NCI-H146 treated with DMSO at 0.1 percent for 48 hours (cell line): ENCODE measurements around the gene CUTA.

Experiments used
- DNase-seq: peaks from one replicate; lab custom pipeline; 2025; ENCODE audit not compliant: unreplicated experiment; lab: John Stamatoyannopoulos, UW

The CUTA gene

DNA sequence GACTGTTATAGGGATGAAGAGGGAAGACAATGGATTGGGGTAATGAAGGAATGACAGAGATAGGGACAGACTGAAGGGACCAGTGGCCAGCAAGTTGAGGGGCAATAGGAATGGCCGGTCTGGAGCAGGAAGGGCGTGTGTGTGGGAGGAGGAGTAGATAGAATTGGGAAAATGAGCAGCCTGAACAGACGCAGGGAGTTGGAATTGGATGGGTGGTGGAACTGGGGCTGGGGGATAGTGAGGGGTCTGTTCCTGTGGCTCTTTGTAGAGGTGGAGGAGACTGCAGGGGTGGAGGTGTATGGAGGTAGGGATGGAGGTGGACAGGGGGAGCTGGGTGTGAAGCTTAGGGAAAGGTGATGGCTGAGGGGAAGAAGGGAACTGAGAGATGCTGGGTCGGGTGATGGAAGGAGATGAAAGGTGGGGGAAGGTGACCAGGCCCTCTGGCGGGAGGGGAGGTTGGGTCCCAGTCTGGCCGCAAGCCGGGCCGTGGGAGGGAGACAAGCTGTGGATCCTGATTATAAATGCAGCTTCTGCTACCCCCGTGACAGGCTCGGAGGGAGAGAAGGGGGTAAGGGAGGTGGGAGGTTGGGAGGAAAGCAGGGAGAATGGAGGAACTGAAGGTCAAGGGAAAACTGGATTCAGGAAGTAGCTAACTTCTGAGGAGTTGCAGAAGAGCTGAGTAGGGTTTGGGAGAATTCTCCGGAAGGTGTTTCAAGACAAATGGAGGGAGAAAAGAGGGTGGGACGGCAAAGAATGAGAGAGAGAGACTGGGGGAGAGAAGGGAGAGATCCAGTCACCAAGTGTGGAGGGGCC is 7.2 kb upstream of the CUTA start:
- no peak for DNase-seq

- DNase-seq = no peak
These were observed 5.9 kb upstream of the CUTA start for GRCh38 chr6:33423777-33424176.

GRCh38 chr6:33421344-33421643 is 3.4 kb upstream of the CUTA start:
- DNase-seq = no peak

DNA sequence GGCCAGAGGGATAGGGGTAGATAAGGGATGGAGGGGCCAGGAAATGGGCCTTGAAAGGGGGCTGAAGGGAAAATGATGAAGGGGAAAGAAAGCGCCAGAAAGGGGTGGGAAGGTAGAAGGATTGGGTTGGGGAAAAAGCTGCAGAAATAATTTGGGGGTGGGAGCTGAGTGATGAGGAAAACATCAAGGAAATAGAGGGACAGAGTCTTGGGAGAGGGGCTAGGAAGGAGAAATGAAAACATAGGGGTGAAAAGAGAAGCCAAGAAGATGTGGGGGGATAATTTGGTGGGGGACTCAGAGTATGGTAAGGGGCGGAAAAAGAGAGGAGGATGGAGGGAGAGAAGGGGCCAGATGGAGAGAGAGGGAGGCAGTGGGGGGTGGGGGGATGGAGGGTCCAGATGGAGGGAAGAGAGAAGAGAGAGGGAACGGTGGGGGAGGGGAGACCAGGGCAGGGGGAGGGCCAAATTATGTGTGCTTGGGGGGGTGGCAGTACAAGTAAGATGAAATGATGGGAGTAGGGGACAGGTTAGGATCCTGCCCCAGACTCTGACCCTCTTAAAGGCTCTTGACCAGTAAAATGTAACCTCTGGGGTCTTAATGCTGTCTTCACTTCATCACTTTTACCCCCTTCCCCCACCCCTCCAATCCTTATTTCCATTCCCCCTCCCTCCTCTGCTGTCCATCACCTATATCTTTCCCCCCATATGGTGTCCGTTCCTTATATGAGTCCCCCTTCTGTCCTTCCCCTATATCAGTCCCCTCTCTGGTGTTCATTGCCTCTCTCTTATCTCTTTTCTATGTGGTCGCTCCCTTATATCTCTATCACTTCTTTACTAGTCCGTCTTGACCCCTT is 2.8 kb upstream of the CUTA start:
- no peak for DNase-seq

DNA sequence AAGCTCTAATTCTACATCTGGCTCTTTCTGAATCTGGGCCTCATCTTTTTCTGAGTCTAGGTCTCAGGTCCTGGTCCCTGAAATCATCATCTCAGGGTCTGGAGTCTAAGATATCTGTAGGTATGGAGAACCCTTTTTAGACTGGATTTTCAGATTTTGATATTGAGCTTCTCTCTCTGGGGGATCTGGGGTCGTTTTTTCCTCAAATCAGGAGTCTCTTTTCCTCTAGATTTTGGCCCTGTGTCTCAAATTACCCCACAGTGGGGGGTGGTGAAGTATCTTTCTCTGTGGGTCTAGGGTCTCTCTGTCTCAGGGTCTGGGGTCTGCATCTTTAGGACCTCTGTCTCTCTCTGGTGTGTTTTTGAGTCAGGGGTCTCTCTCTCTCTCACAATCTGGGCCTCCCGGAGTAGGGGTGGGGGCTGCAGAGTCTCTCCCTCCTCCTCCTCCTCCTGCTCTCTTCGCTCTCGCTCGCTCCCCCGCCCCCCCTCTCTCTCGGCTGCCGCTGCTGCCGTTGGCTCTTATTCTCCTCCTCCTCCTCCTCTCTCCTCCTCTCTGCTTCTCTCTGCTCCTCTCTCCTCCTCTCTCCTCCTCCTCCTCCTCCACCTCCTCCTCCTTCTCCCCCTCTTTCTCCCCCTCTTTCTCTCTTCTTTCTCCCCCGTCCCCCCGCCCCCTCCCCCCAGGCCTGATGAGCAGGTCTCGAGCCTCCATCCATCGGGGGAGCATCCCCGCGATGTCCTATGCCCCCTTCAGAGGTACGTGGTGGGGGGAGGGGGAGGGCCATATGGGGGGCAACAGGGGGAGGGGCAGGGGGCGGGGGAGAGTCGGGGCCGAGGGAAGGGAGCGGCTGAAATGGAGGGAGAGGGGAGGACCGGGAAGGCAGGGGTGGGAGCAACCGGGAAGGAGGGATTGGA is 1.9 kb upstream of the CUTA start, which contains the start of gene SYNGAP1:
Gene SYNGAP1, plus strand, starts transcription at position 486 of the 911 bp plus-strand sequence. Its CDS starts 200 bp downstream, at position 686.
- DNase-seq = no peak

DNA sequence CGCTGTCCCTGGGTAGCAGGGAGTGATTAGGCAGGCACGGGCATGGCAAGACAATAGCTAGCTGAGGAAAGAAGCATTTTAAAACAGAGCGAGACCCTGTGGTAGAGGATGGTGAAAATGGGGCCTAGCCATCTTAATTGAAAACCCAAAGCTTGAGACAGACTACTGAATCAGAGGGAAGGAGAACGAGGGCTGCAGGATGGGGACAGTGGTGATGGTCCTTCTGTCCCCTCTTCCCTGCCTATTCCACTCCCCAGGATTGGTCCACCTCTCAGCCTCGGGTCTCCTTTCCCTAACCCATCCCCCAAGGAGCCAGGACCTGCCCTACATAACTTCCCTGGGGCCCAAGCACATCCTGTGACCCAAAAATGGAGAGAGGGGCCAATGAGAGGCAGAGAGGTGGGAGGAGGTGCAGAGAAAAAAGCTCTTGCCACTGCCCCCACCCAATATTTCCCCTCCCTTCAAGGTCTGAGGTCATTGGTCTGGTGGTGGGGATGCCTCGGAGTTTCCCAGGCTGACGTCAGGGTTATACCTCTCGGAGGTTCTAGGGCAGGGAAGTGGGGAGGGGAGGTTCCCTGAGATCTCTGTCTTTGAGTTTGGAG is 884 bp upstream of the CUTA start:
- no peak for DNase-seq

DNA sequence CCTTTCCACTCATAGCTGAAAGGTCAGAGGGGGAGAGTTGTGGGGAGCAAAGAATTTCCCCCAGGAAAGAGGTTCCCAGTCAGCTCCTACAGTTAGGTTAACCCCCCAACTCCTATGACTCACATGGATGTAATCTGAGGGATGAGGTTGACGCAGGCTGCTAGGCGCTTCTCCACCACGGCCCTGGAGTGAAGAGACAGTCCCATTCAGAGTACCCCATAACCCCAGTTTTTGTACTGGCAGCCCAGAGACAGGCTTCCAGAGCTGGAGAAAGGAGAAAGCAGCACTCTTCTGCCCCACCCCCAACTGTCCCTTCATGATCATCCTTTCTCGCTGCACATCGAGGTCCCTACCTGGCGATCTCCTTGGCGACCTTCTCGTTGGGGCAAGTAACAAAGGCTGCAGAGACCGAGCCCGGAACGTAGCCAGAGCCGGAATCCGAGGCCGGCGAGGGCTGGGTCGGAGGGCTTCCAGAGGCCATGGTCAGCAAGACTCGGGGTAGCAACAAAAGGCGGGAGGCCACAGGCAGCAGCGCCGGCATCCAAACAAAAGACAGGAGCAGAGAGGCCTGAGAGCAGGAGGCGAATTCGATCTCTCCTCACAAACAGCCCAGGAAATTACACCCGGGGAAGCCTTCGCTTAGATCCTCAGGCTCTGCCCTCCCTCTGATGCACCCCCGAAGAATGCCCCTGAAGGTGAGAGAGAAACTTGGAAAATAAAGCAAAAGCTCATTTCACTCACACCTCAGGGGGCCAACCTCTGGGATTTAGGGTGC is 592 bp downstream of the CUTA start:
- no peak for DNase-seq

DNA sequence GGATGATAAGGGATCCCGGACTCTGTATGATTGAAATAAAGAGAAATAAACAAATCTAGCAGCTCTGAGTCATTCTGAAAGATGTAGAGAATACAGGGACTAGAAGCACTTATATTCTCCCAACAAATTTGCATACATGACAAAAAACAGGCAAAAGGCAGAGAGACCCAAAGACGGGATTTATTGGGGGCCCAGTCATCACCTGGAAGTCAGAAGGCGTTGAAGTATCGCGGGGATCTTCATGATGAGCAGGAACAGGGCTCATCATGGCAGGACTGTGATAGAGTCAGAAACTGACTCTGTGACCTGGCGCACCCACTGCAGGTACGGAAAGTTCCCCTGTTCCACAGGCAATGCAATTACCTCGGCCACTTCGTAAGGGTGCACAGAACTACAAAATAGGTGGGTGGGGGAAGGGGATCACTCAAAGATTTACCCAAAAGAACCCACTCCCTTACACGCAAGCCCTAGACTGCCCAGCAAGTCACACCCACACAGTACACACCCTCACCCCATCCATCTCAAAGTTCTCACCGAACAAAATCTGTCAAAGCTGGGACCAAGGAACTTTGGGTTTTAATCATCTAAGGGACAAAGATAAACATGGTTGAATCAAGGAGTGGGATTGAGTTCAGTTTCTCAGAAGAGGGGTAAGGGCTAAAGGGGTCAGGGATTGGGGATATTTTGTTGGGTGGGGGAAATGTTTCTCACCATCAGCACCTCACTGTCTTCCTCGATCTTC is 1.4 kb downstream of the CUTA start:
- DNase-seq = no peak

GRCh38 chr6:33415831-33416230 is 2.1 kb downstream of the CUTA start:
- DNase-seq = no peak

GRCh38 chr6:33414592-33415271 is 3.2 kb downstream of the CUTA start:
- DNase-seq = no peak

DNA sequence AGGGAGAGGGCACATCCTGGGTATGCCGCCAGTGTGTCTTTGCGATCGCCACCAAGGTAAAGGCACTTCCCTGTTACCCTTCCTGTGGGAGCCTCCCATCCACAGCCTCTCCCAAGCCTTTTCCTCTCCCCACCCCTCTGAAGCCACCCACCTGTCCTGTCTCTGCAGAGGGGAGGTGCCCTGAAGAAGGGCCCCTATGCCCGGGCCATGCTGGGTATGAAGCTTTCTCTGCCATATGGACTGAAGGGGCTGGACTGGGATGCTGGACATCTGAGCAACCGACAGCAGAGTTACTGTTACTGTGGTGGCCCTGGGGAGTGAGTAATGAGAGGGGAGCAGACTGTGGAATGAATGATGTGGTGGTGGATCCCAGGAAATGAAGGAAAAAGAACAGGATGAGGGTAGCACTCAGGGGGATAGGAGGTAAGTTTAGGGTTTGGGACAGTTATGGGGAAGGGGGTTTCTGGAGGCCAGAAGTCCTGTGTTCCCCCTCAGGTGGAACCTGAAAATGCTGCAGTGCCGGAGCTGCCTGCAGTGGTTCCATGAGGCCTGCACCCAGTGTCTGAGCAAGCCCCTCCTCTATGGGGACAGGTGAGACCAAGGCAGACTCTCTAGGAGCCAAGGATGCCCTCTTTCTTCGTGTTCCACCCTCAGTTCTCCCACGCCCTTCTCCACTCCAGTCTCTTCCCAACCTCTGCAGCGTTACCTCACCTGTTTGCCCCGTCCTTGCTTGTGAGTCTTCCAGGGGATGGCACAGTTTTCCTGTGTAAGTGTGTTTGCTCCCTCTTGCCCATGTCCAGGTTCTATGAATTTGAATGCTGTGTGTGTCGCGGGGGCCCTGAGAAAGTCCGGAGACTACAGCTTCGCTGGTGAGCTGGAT is 4.4 kb downstream of the CUTA start:
- no peak for DNase-seq

- DNase-seq = no peak
These were observed 5.5 kb downstream of the CUTA start for GRCh38 chr6:33412140-33413009.

DNA sequence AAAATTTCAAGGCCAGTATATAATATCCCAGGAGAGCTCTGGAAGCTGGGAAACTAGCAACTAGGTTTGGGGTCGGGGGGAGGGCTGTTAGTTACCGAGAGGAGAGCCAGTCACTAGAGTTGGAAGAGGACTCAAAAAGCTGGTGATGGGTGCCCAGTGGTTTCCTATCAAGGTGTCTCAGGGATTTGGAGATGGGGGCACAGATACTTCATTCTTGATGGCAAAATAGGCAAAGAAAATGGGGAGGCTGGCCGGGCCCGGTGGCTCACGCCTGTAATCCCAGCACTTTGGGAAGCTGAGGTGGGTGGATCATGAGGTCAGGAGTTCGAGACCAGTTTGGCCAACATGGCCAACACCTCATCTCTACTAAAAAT is 6.3 kb downstream of the CUTA start:
- no peak for DNase-seq

DNA sequence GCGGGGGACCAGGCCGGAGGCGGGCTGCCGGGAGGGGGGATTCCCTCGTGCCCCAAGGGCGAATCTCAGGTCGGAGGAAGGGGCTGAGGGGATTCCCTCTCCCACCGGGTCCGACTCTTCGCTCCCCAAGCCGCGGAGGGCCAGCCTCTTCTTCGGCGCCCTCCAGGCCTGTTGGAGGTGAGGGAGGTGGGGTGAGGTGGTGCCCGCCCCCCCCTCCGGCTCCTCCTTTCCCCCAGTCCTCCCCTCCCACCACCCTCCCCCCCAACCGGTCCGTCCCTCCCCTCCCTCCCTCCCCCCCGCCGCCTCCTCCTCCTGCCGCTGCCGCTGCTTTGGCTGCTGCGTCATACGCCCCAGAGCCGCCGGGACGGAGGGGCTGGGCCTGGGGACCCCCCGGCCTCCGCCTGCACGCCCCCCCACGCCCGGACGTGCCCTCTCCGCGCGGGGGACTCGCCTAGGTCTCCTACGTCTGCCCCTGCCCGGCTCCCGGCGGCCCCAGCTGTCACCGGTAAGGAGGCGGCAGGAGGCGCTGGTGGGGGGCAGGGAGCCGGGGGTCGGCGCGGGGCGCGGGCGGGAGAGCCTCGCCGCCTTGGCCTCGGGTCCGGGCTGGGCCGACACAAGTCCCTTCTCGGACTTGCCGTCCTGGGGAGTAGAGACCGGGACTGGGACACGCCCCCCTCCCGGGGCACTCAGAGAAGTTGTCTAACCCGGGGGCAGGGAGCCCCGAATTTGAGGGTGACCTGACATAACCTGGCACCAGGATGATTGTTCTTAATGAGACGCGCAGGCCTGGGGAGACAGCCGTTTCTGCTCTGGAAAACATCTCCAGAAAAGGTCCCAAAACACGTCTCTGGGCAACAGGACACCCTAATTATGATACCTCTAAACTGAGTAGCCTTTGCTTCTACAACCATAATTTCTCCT is 6.9 kb downstream of the CUTA start, which contains the start of gene PHF1:
Gene PHF1, plus strand, starts transcription at position 304 of the 921 bp plus-strand sequence. CDS start 1,250 bp downstream, outside the sequence.
- peak; percentile 49 for DNase-seq

DNA sequence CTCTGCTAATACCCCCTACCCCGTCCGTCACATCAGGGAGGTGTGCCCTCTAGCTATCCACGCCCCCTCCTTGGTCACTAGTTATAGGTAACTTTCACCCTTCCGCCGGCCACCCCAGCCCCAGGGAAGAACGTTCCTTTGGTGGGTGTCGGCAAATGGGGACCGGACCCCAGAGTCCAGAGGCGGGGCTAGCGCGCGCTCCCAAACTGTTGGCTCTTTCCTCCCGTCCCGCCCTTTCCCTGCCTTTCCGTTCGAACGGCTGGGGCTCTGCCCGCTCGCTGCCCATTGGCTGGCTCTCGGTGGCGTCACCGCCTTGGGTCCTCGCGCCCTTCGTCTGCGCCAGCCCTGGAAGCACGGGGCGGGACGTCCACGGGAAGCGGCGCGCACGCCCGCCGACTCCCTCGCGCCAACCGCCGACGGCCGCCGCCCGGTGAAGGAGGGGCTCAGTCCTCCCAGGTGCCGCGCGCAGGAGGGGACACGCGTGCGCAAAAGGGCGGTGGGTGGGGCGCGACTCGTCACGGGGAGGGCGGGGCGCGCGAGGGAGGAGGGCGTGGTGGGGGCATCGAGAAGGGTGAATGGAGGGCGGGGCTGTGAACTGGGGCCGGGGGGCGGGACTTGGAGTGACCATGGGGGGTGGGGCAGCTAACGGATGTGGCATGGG is 7.7 kb downstream of the CUTA start:
- DNase-seq = peak; percentile 93
